DOHH2 (cell line): ENCODE data around the gene BHLHE40.

Experiments
- CTCF ChIP-seq: fragments of 200-600 bp; sonication (generic); IDR thresholded peaks from one replicate; pipeline ENCODE4 v1.5.1; 2014; ENCODE audit warnings: antibody characterized with exemption, mild to moderate bottlenecking, low read depth, low read length; ENCODE audit not compliant: poor library complexity, severe bottlenecking
- EZH2phosphoT487 ChIP-seq: fragments of 200-600 bp; sonication (generic); IDR thresholded peaks from 2 replicates; pipeline ENCODE4 v1.6.1; 2017; ENCODE audit warnings: borderline replicate concordance, mild to moderate bottlenecking, antibody characterized with exemption, low read length, moderate library complexity, mixed read lengths

GRCh38 chr3:4994144-4994730 lies 15.0 kb downstream of the BHLHE40 start:
- no peak for TF ChIP-seq CTCF
- no peak for TF ChIP-seq EZH2phosphoT487
